K562 (cell line): ENCODE measurements around the gene ZNF839. TPM values are rescaled to one million over a fixed set of nuclear protein-coding genes. Genes with fewer than 3 reads are reported as not detected.

Source experiments
- ATAC-seq: fragments of 200-7000 bp; cut with Tn5 transposase; 3 replicates; pipeline ENCODE4 v1.9.1; 2020; ENCODE audit warnings: moderate library complexity
- BruUV-seq: library from RNA; stranded (reverse); fragments of 400-500 nt; replicated peaks from 2 replicates; lab custom pipeline; 2021; lab: Mats Ljungman, UMichigan
- CTCF ChIA-PET: fragments of 300-600 bp; formaldehyde crosslinking; extraction: SDS; loops from one replicate; lab custom pipeline; 2021; ENCODE audit warnings: low intra/inter-chr PET ratio; lab: Yijun Ruan, JAX
- POLR2A ChIA-PET: fragments of 300-600, 350-650 bp; sonication (Branson Sonifier 250); formaldehyde crosslinking; extraction: SDS; loops from one replicate; lab custom pipeline; 2021; ENCODE audit warnings: antibody characterized with exemption, inconsistent platforms; lab: Yijun Ruan, JAX
- DNase-seq, 4 experiments: peaks; one replicate each; pipeline versions ENCODE4 v3.0.0 to v3.0.0-alpha.2; 2011 to 2018; ENCODE audit warnings: low spot score in 3 of 4, mixed read lengths in 3 of 4; ENCODE audit errors: extremely low read depth in 1 of 4
- FAIRE-seq: peaks from 2 replicates; lab custom pipeline; 2011; peaks lifted over from hg19 to GRCh38; lab: Jason Lieb, UNC
- H2AFZ ChIP-seq: 2 replicates; pipeline ENCODE4 v1.6.0; 2011; ENCODE audit warnings: low read depth, low read length, control low read depth, inconsistent platforms
- H3K27ac ChIP-seq: fragments of 200-600 bp; 3 replicates; pipeline ENCODE4 v1.8.0; 2011; ENCODE audit warnings: low read depth, mild to moderate bottlenecking, control low read depth, inconsistent platforms, low read length, moderate library complexity, mixed read lengths; ENCODE audit errors: extremely low read depth
- H3K27me3 ChIP-seq, 2 experiments: fragments of 300-600 bp in 1 of 2; 2 replicates in 1 of 2; 3 replicates in 1 of 2; pipeline versions ENCODE4 v1.6.0 to v1.8.0; 2011; ENCODE audit warnings: inconsistent platforms in 2 of 2, low read length in 2 of 2, mild to moderate bottlenecking in 1 of 2, mixed read lengths in 1 of 2, moderate library complexity in 1 of 2; ENCODE audit not compliant: control insufficient read depth in 2 of 2, insufficient read depth in 2 of 2
- H3K36me3 ChIP-seq: fragments of 300-600 bp; 3 replicates; pipeline ENCODE4 v1.8.0; 2011; ENCODE audit warnings: mild to moderate bottlenecking, low read length, inconsistent platforms; ENCODE audit not compliant: control insufficient read depth, insufficient read depth
- H3K4me1 ChIP-seq, 2 experiments: fragments of 200-600 bp in 1 of 2; replicated peaks in 1 of 2; 2 replicates in 1 of 2; 3 replicates in 1 of 2; pipeline versions ENCODE4 v1.5.1 to v1.8.0; 2011; ENCODE audit warnings: inconsistent platforms in 2 of 2, low read length in 2 of 2, mild to moderate bottlenecking in 1 of 2, mixed read lengths in 1 of 2, moderate library complexity in 1 of 2; ENCODE audit not compliant: control insufficient read depth in 2 of 2, insufficient read depth in 2 of 2
- H3K4me2 ChIP-seq: 2 replicates; pipeline ENCODE4 v1.6.1; 2011; ENCODE audit warnings: low read length, control low read depth, inconsistent platforms, mixed read lengths; ENCODE audit not compliant: insufficient read depth
- H3K4me3 ChIP-seq: fragments of 200-600 bp; sonication (generic), shearing (Covaris generic); 2 replicates; pipeline ENCODE4 v1.5.1; 2016; ENCODE audit warnings: control low read depth, inconsistent platforms
- H3K79me2 ChIP-seq: fragments of 200-600 bp; 3 replicates; pipeline ENCODE4 v1.8.0; 2011; ENCODE audit warnings: low read length, inconsistent platforms; ENCODE audit not compliant: control insufficient read depth, insufficient read depth
- H3K9ac ChIP-seq, 2 experiments: 2 replicates each; pipeline versions ENCODE4 v1.6.0 to v1.6.1; 2011; ENCODE audit warnings: low read depth in 2 of 2, low read length in 2 of 2, control low read depth in 1 of 2, inconsistent platforms in 1 of 2, mild to moderate bottlenecking in 1 of 2, mixed read lengths in 1 of 2; ENCODE audit not compliant: insufficient read depth in 1 of 2
- H3K9me1 ChIP-seq: one replicate; pipeline ENCODE4 v1.6.0; 2011; ENCODE audit warnings: inconsistent platforms, mild to moderate bottlenecking, low read length, moderate library complexity; ENCODE audit not compliant: control insufficient read depth, insufficient read depth
- H3K9me3 ChIP-seq: replicated peaks from 2 replicates; pipeline ENCODE4 v1.5.1; 2011; ENCODE audit warnings: low read depth, low read length, inconsistent platforms; ENCODE audit not compliant: control insufficient read depth, insufficient read depth
- H4K20me1 ChIP-seq: replicated peaks from 2 replicates; pipeline ENCODE4 v1.6.1; 2011; ENCODE audit warnings: low read length, inconsistent platforms, mixed read lengths; ENCODE audit not compliant: control insufficient read depth, insufficient read depth
- EGR1 ChIP-seq: fragments of 450-650 bp; conservative IDR thresholded peaks from 2 replicates; pipeline ENCODE4 v1.6.1; 2017; ENCODE audit warnings: mild to moderate bottlenecking
- IRF1 ChIP-seq: sonication (generic); formaldehyde crosslinking; IDR thresholded peaks from 2 replicates; pipeline ENCODE4 v1.8.0; 2022; ENCODE audit warnings: missing genetic modification reagents, mild to moderate bottlenecking, borderline replicate concordance
- XRCC3 ChIP-seq: fragments of 450-650 bp; IDR thresholded peaks from 2 replicates; pipeline ENCODE4 v1.6.1; 2017; ENCODE audit warnings: mild to moderate bottlenecking, moderate library complexity
- WGBS: fragments of 100-300 bp; shearing (Covaris generic); methylation state at CpG from one replicate; pipeline ENCODE4 v1.1.6; 2016; ENCODE audit warnings: low coverage, mixed read lengths; ENCODE audit not compliant: insufficient coverage; ENCODE audit errors: missing lambda C conversion rate; 5-methylcytosine and 5-hydroxymethylcytosine counted together
- in situ Hi-C: fragments of 300-500 bp; cut with MboI; formaldehyde crosslinking; loops from 4 replicates; pipeline ENCODE4 v1.15.0; 2018; ENCODE audit warnings: inconsistent platforms, mixed read lengths
- intact Hi-C: fragments of 100-400 bp; cut with micrococcal nuclease; formaldehyde crosslinking; loops from 2 replicates; pipeline ENCODE4 v1.14.2; 2022
- polyA plus RNA-seq, 8 experiments: library from polyadenylated mRNA; depleted of rRNA in 4 of 8; stranded (reverse) in 5 of 8; unstranded in 3 of 8; fragments of >200 nt; fragmentation: Nextera tagmentation in 2 of 8; fragmentation: Illumina TruSeq in 1 of 8; extraction: Ambion mirVana in 2 of 8; extraction: Trizol in 1 of 8; gene quantifications; 2 replicates each; pipeline versions ENCODE4 v1.2.1 to v1.2.3, GENCODE V29; 2011 to 2014; ENCODE audit warnings: inconsistent platforms in 1 of 8, missing spikeins in 1 of 8
- total RNA-seq, 7 experiments: library from RNA; depleted of rRNA in 6 of 7; stranded (reverse); fragments of >200 nt in 6 of 7; fragmentation: Illumina TruSeq in 2 of 7; extraction: Trizol in 2 of 7; gene quantifications; 2 replicates each; pipeline versions ENCODE4 v1.2.1 to v1.2.3, GENCODE V29; 2011 to 2021; ENCODE audit warnings: low replicate concordance in 1 of 7

Gene ZNF839
- total and polyA plus RNA-seq, 9 of the 15 experiments (the other 6 are each of a cell fraction or from before 2014, with no cell fraction given), result 0.42 to 8.4 (median 5.7) TPM

- TF ChIP-seq IRF1 (CRISPR knock-in tag), result no peak
Observed at GRCh38 chr14:102279282-102279681, 40.3 kb upstream of the ZNF839 start (continued).

- no peak overlapping the region for H3K4me3 ChIP-seq
- H3K9me3 ChIP-seq, result no peaks in the 10 kb centered on the region
- H3K27me3 ChIP-seq, result no peaks in the 10 kb centered on the region
- no TSS peak for BruUV-seq
- no peak overlapping the region for H3K4me2 ChIP-seq
- H3K27ac ChIP-seq, result no peak overlapping the region
- POLR2A ChIA-PET, result no interaction called here
- no peaks in the 10 kb centered on the region for H3K36me3 ChIP-seq
- H2AFZ ChIP-seq, result no peak overlapping the region
- WGBS, result 59% methylated on average over 8 of the region's 8 CpGs
- DNase-seq (no peak), ATAC-seq (no peak), FAIRE-seq (no peak)
- no peaks in the 10 kb centered on the region for H3K79me2 ChIP-seq
- no peaks in the 10 kb centered on the region for H3K9me1 ChIP-seq
- CTCF ChIA-PET, result no interaction called here
- intact Hi-C loops, result no loop called here
- no peaks in the 10 kb centered on the region; a peak in 1 of 5 replicates for H3K4me1 ChIP-seq
- in situ Hi-C loops, result no loop called here
- H3K9ac ChIP-seq, result no peak overlapping the region
- no peaks in the 10 kb centered on the region for H4K20me1 ChIP-seq
- TF ChIP-seq EGR1 (peak; percentile 38; the same call in 1 of the 2 replicates), XRCC3 (no peak)
Observed at GRCh38 chr14:102279688-102280348, 39.7 kb upstream of the ZNF839 start.
